Upper lobe of left lung (tissue), 6 donors: ENCODE results near the gene GPC5. TPM values are rescaled to one million over a fixed set of nuclear protein-coding genes. Genes with fewer than 3 reads are reported as not detected.

Experiments
- ATAC-seq, 2 donors: fragments of 200-7000 bp; cut with Tn5 transposase; one replicate each; pipeline ENCODE4 v1.9.1; 2022; ENCODE audit warnings: mild to moderate bottlenecking in 2 of 2, moderate library complexity in 2 of 2; ENCODE audit not compliant: low FRiP score in 2 of 2
- DNase-seq, 2 donors: peaks; one replicate each; pipeline ENCODE4 v3.0.0-alpha.2; 2019 to 2020
- H3K27ac ChIP-seq, 4 donors: fragments of 200-600 bp; sonication (generic); one replicate each; pipeline ENCODE4 v1.5.1; 2016 to 2019
- H3K27me3 ChIP-seq, 4 donors: fragments of 200-600 bp; sonication (generic); one replicate each; pipeline ENCODE4 v1.5.1; 2017 to 2019
- H3K36me3 ChIP-seq, 4 donors: fragments of 200-600 bp; sonication (generic); one replicate each; pipeline ENCODE4 v1.5.1; 2016 to 2019
- H3K4me1 ChIP-seq, 4 donors: fragments of 200-600 bp; sonication (generic); one replicate each; pipeline ENCODE4 v1.5.1; 2018 to 2019
- H3K4me3 ChIP-seq, 4 donors: fragments of 200-600 bp; sonication (generic); one replicate each; pipeline ENCODE4 v1.5.1; 2017 to 2019; ENCODE audit warnings: mild to moderate bottlenecking in 2 of 4, moderate library complexity in 1 of 4
- H3K9me3 ChIP-seq, 4 donors: fragments of 200-600 bp; sonication (generic); one replicate each; pipeline ENCODE4 v1.5.1; 2018 to 2019
- EP300 ChIP-seq, 4 donors: sonication (generic); formaldehyde crosslinking; IDR thresholded peaks; one replicate each; pipeline ENCODE4 v1.5.1; 2017; ENCODE audit warnings: antibody characterized with exemption in 4 of 4, control low read depth in 2 of 4
- POLR2A ChIP-seq, 4 donors: fragments of 450-650 bp; IDR thresholded peaks; one replicate each; pipeline ENCODE4 v1.5.1; 2016 to 2017; ENCODE audit warnings: antibody characterized with exemption in 4 of 4, mild to moderate bottlenecking in 2 of 4
- POLR2AphosphoS5 ChIP-seq, 2 donors: sonication (generic); formaldehyde crosslinking; IDR thresholded peaks; one replicate each; pipeline ENCODE4 v1.5.1; 2017; ENCODE audit warnings: antibody characterized with exemption in 2 of 2
- WGBS, 2 donors: methylation state at CpG; one replicate each; pipeline ENCODE4 v1.1.5; 2017 to 2018; 5-methylcytosine and 5-hydroxymethylcytosine counted together
- total RNA-seq, 6 donors: library from RNA; depleted of rRNA in 4 of 6; stranded (reverse); fragments of >200 nt in 4 of 6; gene quantifications; one replicate each; pipeline versions ENCODE4 v1.1.0 to v1.2.1, GENCODE V29; 2016 to 2021
- TF ChIP-seq, protein P1 (sequence below), 6 experiments: fragments of 450-650 bp in 4 of 6; fragments of 200-600 bp in 2 of 6; sonication (generic) in 2 of 6; IDR thresholded peaks; one replicate each; pipeline ENCODE4 v1.5.1; 2016 to 2019; ENCODE audit warnings: antibody characterized with exemption in 6 of 6
- donor health status: DM: no; HTN: no; CAD: no; lungs with moderate emphysema.
- donor health status: DM: no; HTN: yes; CAD: no; lungs with severe emphysema.

The GPC5 gene
- total RNA-seq, 6 donors from 2014 or later = 7.6 to 51.4 (median 12.8) TPM

DNA sequence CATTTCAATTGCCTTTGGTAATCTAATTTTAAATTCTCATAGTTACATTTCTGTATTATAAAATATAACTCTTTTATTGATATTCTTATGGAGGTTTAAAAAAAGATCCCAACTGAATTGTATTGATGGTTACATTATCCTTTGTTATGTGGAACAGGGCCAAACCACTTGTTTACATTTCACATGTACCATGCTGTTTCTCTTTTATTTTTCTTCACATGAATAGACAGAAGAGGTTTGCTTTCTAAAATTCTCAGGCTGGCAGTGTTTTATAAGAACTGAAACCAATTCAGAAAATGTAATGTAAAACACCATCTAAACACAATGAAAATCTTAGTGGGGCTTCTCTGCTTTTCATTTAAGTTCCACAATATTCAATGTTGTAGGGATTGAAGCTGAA is 122.5 kb downstream of the GPC5 start:
- Histone ChIP-seq H3K27ac (no peak overlapping the region), H3K27me3 (no peaks in the 10 kb centered on the region), H3K36me3 (no peaks in the 10 kb centered on the region), H3K4me1 (no peaks in the 10 kb centered on the region), H3K9me3 (peaks cover 0 to 4% (median 0%) of the 10 kb centered on the region in 4 donors), H3K4me3 (no peak overlapping the region)
- TF ChIP-seq POLR2A (IDR thresholded peaks at IDR 0.05) (no peak), EP300 (IDR thresholded peaks at IDR 0.05) (no peak), POLR2AphosphoS5 (IDR thresholded peaks at IDR 0.05) (no peak)
- TF ChIP-seq, protein P1, sequence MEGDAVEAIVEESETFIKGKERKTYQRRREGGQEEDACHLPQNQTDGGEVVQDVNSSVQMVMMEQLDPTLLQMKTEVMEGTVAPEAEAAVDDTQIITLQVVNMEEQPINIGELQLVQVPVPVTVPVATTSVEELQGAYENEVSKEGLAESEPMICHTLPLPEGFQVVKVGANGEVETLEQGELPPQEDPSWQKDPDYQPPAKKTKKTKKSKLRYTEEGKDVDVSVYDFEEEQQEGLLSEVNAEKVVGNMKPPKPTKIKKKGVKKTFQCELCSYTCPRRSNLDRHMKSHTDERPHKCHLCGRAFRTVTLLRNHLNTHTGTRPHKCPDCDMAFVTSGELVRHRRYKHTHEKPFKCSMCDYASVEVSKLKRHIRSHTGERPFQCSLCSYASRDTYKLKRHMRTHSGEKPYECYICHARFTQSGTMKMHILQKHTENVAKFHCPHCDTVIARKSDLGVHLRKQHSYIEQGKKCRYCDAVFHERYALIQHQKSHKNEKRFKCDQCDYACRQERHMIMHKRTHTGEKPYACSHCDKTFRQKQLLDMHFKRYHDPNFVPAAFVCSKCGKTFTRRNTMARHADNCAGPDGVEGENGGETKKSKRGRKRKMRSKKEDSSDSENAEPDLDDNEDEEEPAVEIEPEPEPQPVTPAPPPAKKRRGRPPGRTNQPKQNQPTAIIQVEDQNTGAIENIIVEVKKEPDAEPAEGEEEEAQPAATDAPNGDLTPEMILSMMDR (IDR thresholded peaks at IDR 0.05) = no peak
- ATAC-seq (no peak), DNase-seq (no peak)

DNA sequence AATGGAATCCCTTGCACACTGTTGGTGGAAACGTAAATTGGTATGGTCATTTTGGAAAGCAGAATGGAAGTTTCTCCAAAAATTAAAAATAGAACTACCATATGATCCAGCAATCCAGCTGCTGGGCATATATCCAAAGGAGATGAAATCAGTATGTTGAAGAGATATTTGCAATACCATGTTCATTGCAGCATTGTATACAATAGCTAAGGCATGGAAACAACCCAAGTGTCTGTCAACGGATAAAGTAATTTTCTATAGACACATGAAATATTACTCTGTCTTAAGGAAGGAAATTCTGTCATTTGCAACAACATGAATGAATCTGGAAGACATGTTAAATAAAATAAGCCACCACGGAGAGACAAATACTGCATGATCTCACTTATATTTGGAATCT is 124.7 kb downstream of the GPC5 start:
- Histone ChIP-seq H3K27ac (no peak overlapping the region), H3K4me1 (no peaks in the 10 kb centered on the region), H3K4me3 (no peak overlapping the region), H3K36me3 (no peaks in the 10 kb centered on the region), H3K9me3 (no peaks in the 10 kb centered on the region), H3K27me3 (no peaks in the 10 kb centered on the region)
- 60 to 64% methylated on average over 3 of the region's 3 CpGs for WGBS, 2 donors
- TF ChIP-seq EP300 (IDR thresholded peaks at IDR 0.05) (no peak), POLR2A (IDR thresholded peaks at IDR 0.05) (no peak), POLR2AphosphoS5 (IDR thresholded peaks at IDR 0.05) (no peak)
- TF ChIP-seq, protein P1 (IDR thresholded peaks at IDR 0.05) = no peak
- ATAC-seq = no peak
- DNase-seq = no peak

DNA sequence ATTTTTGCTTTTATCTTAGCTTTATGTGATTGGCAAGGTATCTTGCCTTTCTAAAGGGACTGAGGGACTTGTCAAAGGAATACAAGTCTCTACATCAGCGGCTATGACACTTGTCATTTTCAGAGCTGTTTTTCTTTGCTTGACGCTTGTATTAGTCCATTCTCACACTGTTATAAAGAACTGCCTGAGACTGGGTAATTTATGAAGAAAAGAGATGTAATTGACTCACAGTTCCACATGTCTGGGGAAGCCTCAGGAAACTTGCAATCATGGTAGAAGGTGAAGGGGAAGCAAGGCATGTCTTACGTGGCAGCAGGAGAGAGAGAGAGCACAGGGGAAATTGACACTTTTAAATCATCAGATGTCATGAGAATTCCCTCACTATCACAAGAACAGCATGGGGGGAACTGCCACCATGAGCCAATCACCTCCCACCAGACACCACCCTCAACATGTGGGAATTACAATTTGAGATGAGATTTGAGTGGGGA is 128.2 kb downstream of the GPC5 start:
- no peaks in the 10 kb centered on the region for H3K4me1 ChIP-seq
- H3K4me3 ChIP-seq = no peak overlapping the region
- no peaks in the 10 kb centered on the region for H3K27me3 ChIP-seq
- ATAC-seq = no peak
- WGBS, 2 donors = 87% methylated on average over 3 of the region's 3 CpGs
- no peak overlapping the region for H3K27ac ChIP-seq
- no peak for DNase-seq
- TF ChIP-seq, protein P1 (IDR thresholded peaks at IDR 0.05) = no peak
- TF ChIP-seq POLR2A (IDR thresholded peaks at IDR 0.05) (no peak), POLR2AphosphoS5 (IDR thresholded peaks at IDR 0.05) (no peak), EP300 (IDR thresholded peaks at IDR 0.05) (no peak)
- H3K36me3 ChIP-seq = no peaks in the 10 kb centered on the region
- H3K9me3 ChIP-seq = no peaks in the 10 kb centered on the region

DNA sequence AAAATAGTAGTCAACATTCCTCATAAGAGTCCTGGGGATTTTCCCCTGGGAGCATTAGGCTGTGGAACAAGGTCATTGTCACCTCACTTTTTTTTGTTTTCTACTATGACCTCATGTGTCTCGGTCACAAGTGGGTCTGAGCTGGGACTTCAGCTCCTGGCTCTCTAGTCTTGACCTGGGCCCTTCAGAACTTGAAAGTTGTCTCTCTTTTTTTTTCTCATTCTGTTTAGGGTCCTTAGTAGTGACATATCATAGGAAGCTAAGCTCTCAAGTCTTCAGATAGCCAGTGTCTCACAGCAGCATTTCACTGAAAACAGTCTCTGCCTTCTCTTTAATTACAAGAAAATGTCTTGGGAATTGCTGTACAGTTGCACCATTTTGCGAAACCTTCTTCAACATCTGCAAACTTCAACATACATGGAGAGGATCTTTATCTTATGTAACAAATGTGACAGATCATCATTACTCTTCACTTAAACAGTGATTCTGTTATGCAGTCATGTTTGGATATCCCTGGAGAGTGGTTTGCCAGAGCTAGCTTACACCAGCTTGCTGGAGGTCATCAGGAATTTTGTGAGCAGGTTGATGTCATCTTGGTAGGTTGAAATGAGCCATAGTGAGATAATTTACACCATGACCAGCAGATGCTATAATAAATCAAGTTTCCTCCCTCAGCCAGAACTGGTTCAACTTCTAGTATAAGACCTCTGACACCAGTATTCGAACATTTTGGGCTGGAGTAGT is 131.5 kb downstream of the GPC5 start:
- no peaks in the 10 kb centered on the region for H3K27me3 ChIP-seq
- H3K9me3 ChIP-seq = no peaks in the 10 kb centered on the region
- TF ChIP-seq POLR2A (IDR thresholded peaks at IDR 0.05) = no peak
- TF ChIP-seq, protein P1 (IDR thresholded peaks at IDR 0.05) = no peak
- no peak for TF ChIP-seq POLR2AphosphoS5 (IDR thresholded peaks at IDR 0.05)
- no peak for TF ChIP-seq EP300 (IDR thresholded peaks at IDR 0.05)
- ATAC-seq (no peak), DNase-seq (no peak)
- H3K27ac ChIP-seq = no peak overlapping the region
- WGBS, 2 donors = 86 to 94% methylated on average over 3 of the region's 3 CpGs
- H3K36me3 ChIP-seq = no peaks in the 10 kb centered on the region
- H3K4me1 ChIP-seq = no peaks in the 10 kb centered on the region
- no peak overlapping the region for H3K4me3 ChIP-seq

DNA sequence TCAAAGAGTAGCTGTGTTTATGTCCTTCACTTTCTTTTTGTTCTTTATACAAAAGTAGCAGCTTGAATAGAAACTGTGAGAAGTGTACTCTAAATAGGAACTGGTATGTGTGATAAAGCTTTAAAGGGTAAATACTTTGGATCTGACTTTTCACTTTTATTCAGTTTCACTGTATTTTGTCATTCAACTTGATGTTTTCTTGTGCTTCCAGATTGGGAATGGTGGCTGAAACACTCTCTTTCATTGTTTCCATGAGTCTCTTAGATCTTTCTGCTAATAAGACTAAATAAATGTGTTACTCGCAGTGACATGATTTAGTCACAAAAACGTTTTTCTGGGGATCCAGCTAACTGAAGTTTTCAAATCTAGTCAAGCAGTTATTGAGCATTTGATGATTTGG is 133.2 kb downstream of the GPC5 start:
- Histone ChIP-seq H3K27me3 (no peaks in the 10 kb centered on the region), H3K9me3 (no peaks in the 10 kb centered on the region), H3K27ac (no peak overlapping the region), H3K4me1 (no peaks in the 10 kb centered on the region), H3K36me3 (no peaks in the 10 kb centered on the region), H3K4me3 (no peak overlapping the region)
- WGBS, 2 donors = 58 to 61% methylated on average over 2 of the region's 2 CpGs
- ATAC-seq = no peak
- no peak for DNase-seq
- TF ChIP-seq POLR2A (IDR thresholded peaks at IDR 0.05) (no peak), POLR2AphosphoS5 (IDR thresholded peaks at IDR 0.05) (no peak), EP300 (IDR thresholded peaks at IDR 0.05) (no peak)
- TF ChIP-seq, protein P1 (IDR thresholded peaks at IDR 0.05) = no peak
